Measurements from ENCODE around the gene NAGA.

DNA sequence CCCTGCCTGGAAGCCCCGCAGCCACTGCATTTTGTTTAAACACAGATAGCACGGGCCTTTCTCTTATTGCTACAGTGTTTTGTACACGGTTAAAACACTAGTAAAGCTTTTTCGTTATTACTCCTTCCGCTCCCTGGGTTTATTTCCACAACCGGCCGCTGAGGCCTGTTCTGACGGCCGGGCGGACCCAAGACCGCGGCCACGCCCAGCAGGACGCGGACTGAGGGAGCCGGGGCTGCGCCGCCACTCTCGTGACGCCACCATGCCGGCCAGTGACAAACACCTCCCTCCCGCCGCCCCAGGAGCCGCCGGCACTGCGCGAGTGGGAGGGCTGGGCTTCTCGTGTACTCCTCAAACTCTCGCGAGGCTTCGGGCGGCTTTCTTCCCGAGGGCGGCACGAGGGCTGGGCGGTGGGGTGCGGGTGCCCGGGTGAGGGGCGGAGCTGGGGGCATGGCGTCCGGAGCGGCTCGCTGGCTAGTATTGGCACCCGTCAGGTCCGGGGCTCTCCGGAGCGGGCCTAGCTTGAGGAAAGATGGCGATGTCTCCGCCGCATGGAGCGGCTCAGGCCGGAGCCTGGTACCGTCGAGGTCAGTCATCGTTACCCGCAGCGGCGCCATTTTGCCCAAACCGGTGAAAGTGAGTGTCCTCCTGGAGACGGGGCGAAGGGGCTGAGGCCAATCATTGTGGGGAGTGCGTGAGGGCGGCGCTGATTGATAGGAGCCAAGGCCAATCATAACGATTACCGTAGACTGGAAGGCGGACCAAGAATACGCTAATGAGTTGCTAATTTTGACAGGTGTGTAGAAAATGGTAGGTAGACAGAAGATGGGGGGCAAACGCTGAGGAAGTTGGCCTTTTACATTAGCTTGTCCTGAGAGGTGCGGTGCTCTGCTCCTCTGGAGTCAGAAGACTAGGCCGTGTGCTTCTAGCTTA lies 9.0 kb upstream of the NAGA start, which contains the start of gene SMDT1:
- TF ChIP-seq EZH2 (IDR thresholded peaks at IDR 0.05; ENCODE audit: borderline replicate concordance), result no peak
- TF ChIP-seq, protein P1, sequence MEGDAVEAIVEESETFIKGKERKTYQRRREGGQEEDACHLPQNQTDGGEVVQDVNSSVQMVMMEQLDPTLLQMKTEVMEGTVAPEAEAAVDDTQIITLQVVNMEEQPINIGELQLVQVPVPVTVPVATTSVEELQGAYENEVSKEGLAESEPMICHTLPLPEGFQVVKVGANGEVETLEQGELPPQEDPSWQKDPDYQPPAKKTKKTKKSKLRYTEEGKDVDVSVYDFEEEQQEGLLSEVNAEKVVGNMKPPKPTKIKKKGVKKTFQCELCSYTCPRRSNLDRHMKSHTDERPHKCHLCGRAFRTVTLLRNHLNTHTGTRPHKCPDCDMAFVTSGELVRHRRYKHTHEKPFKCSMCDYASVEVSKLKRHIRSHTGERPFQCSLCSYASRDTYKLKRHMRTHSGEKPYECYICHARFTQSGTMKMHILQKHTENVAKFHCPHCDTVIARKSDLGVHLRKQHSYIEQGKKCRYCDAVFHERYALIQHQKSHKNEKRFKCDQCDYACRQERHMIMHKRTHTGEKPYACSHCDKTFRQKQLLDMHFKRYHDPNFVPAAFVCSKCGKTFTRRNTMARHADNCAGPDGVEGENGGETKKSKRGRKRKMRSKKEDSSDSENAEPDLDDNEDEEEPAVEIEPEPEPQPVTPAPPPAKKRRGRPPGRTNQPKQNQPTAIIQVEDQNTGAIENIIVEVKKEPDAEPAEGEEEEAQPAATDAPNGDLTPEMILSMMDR (IDR thresholded peaks at IDR 0.05; ENCODE audit: poor library complexity), result no peak
